GM04504 (cell line): ENCODE measurements around the gene MPPED2.

Experiments used
- DNase-seq: peaks from one replicate; pipeline ENCODE4 v3.0.0-alpha.2; 2012; ENCODE audit warnings: low read depth

MPPED2 gene

GRCh38 chr11:30451626-30452025 lies 134.5 kb downstream of the MPPED2 start:
- DNase-seq = no peak

- no peak for DNase-seq
These were observed 135.0 kb downstream of the MPPED2 start for GRCh38 chr11:30451167-30451566.

GRCh38 chr11:30447058-30447640 lies 139.0 kb downstream of the MPPED2 start:
- DNase-seq = no peak

- no peak for DNase-seq
These were observed 139.6 kb downstream of the MPPED2 start for GRCh38 chr11:30446520-30446919.

GRCh38 chr11:30445056-30445455 lies 141.1 kb downstream of the MPPED2 start:
- DNase-seq = no peak

GRCh38 chr11:30440510-30440909 lies 145.6 kb downstream of the MPPED2 start:
- no peak for DNase-seq

- no peak for DNase-seq
These were observed 149.4 kb downstream of the MPPED2 start for GRCh38 chr11:30436801-30437200.

- no peak for DNase-seq
These were observed 150.7 kb downstream of the MPPED2 start for GRCh38 chr11:30435488-30435887.

- no peak for DNase-seq
These were observed 151.3 kb downstream of the MPPED2 start for GRCh38 chr11:30434901-30435300.

GRCh38 chr11:30433831-30434230 lies 152.3 kb downstream of the MPPED2 start:
- no peak for DNase-seq

GRCh38 chr11:30432716-30433115 lies 153.4 kb downstream of the MPPED2 start:
- no peak for DNase-seq

GRCh38 chr11:30432178-30432577 lies 154.0 kb downstream of the MPPED2 start:
- no peak for DNase-seq

GRCh38 chr11:30431127-30431814 lies 154.9 kb downstream of the MPPED2 start:
- DNase-seq = no peak

GRCh38 chr11:30429550-30429949 lies 156.6 kb downstream of the MPPED2 start:
- no peak for DNase-seq

- DNase-seq = no peak
These were observed 159.4 kb downstream of the MPPED2 start for GRCh38 chr11:30426781-30427180.

GRCh38 chr11:30424844-30425243 lies 161.3 kb downstream of the MPPED2 start:
- DNase-seq = no peak

- DNase-seq = no peak
These were observed 161.8 kb downstream of the MPPED2 start for GRCh38 chr11:30424321-30424720.

GRCh38 chr11:30423886-30424285 lies 162.3 kb downstream of the MPPED2 start:
- no peak for DNase-seq

- DNase-seq = no peak
These were observed 162.9 kb downstream of the MPPED2 start for GRCh38 chr11:30423279-30423648.

GRCh38 chr11:30422447-30423278 lies 163.5 kb downstream of the MPPED2 start:
- DNase-seq = no peak

- no peak for DNase-seq
These were observed 165.8 kb downstream of the MPPED2 start for GRCh38 chr11:30420233-30420787.

- no peak for DNase-seq
These were observed 171.3 kb downstream of the MPPED2 start for GRCh38 chr11:30414806-30415205.

- no peak for DNase-seq
These were observed 171.9 kb downstream of the MPPED2 start for GRCh38 chr11:30414244-30414643.
